ENCODE measurements around the gene ACSS2.

DNA sequence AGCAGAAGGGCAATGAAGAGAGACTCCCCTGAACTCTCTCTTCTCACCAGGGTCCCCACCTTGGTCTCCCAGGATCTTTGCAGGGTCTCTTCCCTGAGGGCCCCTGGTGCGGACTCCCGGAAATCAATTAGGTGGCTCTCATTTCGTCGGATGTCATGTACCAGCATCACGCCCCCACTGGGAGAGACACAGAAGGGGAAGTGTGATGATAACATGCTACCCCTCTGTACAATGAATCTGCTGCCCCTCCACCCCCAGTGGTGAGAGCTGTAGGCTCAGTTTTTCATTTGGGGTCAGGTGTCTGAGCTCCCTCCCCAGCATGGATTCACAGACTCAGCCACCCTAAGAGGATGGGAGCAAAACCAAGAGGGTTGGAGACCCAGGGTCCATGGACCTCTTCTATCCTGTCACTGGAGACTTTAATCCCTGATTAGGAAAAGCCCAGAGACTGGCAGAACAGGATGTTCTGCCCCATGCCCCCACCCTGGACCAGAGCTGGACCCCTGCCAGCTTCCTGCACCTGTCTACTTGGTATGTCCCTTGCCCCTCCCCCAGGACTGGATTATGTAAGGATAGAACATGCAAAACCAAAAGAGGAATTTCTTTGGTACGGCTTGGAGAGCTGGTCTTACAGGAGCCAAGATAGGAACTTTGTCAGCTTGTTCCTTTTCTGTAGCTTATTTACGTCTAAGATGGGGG, 14.9 kb upstream of the ACSS2 start:
- TF ChIP-seq, protein P1, sequence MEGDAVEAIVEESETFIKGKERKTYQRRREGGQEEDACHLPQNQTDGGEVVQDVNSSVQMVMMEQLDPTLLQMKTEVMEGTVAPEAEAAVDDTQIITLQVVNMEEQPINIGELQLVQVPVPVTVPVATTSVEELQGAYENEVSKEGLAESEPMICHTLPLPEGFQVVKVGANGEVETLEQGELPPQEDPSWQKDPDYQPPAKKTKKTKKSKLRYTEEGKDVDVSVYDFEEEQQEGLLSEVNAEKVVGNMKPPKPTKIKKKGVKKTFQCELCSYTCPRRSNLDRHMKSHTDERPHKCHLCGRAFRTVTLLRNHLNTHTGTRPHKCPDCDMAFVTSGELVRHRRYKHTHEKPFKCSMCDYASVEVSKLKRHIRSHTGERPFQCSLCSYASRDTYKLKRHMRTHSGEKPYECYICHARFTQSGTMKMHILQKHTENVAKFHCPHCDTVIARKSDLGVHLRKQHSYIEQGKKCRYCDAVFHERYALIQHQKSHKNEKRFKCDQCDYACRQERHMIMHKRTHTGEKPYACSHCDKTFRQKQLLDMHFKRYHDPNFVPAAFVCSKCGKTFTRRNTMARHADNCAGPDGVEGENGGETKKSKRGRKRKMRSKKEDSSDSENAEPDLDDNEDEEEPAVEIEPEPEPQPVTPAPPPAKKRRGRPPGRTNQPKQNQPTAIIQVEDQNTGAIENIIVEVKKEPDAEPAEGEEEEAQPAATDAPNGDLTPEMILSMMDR (IDR thresholded peaks at IDR 0.05 in 8 of 11, conservative IDR thresholded peaks at IDR 0.05 in 3 of 11): no peak
- no peak for TF ChIP-seq POLR2A (IDR thresholded peaks at IDR 0.05)

Measured in spleen (tissue), 7 donors.